DOHH2 (cell line): ENCODE results near the gene AGAP3.

Experiments
- EZH2phosphoT487 ChIP-seq: fragments of 200-600 bp; sonication (generic); IDR thresholded peaks from 2 replicates; pipeline ENCODE4 v1.6.1; 2017; ENCODE audit warnings: borderline replicate concordance, mild to moderate bottlenecking, antibody characterized with exemption, low read length, moderate library complexity, mixed read lengths
- TF ChIP-seq, protein P1 (sequence below): fragments of 200-600 bp; sonication (generic); IDR thresholded peaks from one replicate; pipeline ENCODE4 v1.5.1; 2014; ENCODE audit warnings: antibody characterized with exemption, mild to moderate bottlenecking, low read depth, low read length; ENCODE audit not compliant: poor library complexity, severe bottlenecking

DNA sequence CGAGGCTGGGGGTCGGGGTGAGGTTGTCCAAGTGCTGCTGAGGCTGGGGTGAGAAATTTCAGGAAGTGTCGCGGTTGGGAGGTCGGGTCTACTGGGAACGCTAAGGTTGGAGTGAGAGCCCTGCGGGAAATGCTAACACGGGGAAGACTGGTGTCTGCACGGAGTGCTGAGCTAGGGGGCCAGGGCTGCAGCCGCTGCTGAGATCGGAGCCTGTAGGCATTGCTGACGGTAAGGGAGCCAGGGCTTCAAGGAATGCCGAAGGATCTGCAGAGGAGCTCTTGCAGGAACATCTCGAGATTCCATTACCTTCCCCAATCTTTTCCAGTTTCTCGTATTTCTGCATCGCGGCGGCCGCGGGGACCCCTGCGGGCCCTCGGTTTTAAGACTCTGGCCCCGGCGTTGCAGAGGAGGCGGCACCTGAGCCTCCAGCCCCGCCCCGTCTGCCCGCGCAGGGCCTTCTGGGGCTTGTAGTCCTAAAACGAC, 28.7 kb upstream of the AGAP3 start, which contains the start of gene CDK5:
- TF ChIP-seq, protein P1, sequence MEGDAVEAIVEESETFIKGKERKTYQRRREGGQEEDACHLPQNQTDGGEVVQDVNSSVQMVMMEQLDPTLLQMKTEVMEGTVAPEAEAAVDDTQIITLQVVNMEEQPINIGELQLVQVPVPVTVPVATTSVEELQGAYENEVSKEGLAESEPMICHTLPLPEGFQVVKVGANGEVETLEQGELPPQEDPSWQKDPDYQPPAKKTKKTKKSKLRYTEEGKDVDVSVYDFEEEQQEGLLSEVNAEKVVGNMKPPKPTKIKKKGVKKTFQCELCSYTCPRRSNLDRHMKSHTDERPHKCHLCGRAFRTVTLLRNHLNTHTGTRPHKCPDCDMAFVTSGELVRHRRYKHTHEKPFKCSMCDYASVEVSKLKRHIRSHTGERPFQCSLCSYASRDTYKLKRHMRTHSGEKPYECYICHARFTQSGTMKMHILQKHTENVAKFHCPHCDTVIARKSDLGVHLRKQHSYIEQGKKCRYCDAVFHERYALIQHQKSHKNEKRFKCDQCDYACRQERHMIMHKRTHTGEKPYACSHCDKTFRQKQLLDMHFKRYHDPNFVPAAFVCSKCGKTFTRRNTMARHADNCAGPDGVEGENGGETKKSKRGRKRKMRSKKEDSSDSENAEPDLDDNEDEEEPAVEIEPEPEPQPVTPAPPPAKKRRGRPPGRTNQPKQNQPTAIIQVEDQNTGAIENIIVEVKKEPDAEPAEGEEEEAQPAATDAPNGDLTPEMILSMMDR: no peak
- no peak for TF ChIP-seq EZH2phosphoT487
